ENCODE results near the gene ICAM5.

- no peak for TF ChIP-seq CTCF (conservative IDR thresholded peaks at IDR 0.05 in 1 of 2, IDR thresholded peaks at IDR 0.05 in 1 of 2; ENCODE audit: extremely low read depth in 1 of 2, insufficient read depth in 1 of 2, low read depth in 1 of 2, low read length in 2 of 2)
- TF ChIP-seq EZH2 (IDR thresholded peaks at IDR 0.05; ENCODE audit: borderline replicate concordance, low read length) = no peak
Observed at GRCh38 chr19:10290357-10290875, 664 bp downstream of the ICAM5 start.
